Testis (tissue), 2 donors: ENCODE measurements around the gene KIFBP.

Source experiments
- CTCF ChIP-seq, 3 experiments: fragments of 450-650 bp in 2 of 3; fragments of 200-600 bp in 1 of 3; sonication (generic) in 1 of 3; IDR thresholded peaks; one replicate each; pipeline ENCODE4 v1.5.1; 2016 to 2019; ENCODE audit warnings: antibody characterized with exemption in 3 of 3, mild to moderate bottlenecking in 2 of 3, moderate library complexity in 1 of 3
- POLR2A ChIP-seq: fragments of 450-650 bp; IDR thresholded peaks from one replicate; pipeline ENCODE4 v1.6.1; 2017; ENCODE audit warnings: antibody characterized with exemption, mild to moderate bottlenecking, moderate library complexity

- TF ChIP-seq CTCF (IDR thresholded peaks at IDR 0.05) (no peak), POLR2A (no peak)
Measured at GRCh38 chr10:69052736-69053135, 64.1 kb downstream of the KIFBP start.
